K562 (cell line): ENCODE measurements around the gene PRKAR2B. TPM values are rescaled to one million over a fixed set of nuclear protein-coding genes. Genes with fewer than 3 reads are reported as not detected.

Experiments
- DNMT1 ChIP-seq: fragments of 450-650 bp; IDR thresholded peaks from 2 replicates; pipeline ENCODE4 v1.6.1; 2016; ENCODE audit warnings: antibody characterized with exemption, mild to moderate bottlenecking
- EP300 ChIP-seq: IDR thresholded peaks from 2 replicates; pipeline ENCODE4 v1.6.1; 2012; ENCODE audit warnings: low read length, improper control_type of control experiment
- ERF ChIP-seq: fragments of 450-650 bp; formaldehyde crosslinking; IDR thresholded peaks from 2 replicates; pipeline ENCODE4 v1.4.0; 2020; ENCODE audit warnings: mild to moderate bottlenecking, mixed read lengths
- FOXK1 ChIP-seq: sonication (generic); formaldehyde crosslinking; IDR thresholded peaks from 2 replicates; pipeline ENCODE4 v1.8.0; 2022; ENCODE audit warnings: missing genetic modification reagents, mild to moderate bottlenecking, borderline replicate concordance
- HLTF ChIP-seq: fragments of 450-650 bp; IDR thresholded peaks from 2 replicates; pipeline ENCODE4 v1.6.1; 2016
- ILK ChIP-seq: fragments of 450-650 bp; IDR thresholded peaks from 2 replicates; pipeline ENCODE4 v1.6.1; 2016; ENCODE audit warnings: missing genetic modification characterization, low read depth, mild to moderate bottlenecking, missing compliant biosample characterization, moderate library complexity, borderline replicate concordance
- IRF2 ChIP-seq: sonication (generic); formaldehyde crosslinking; IDR thresholded peaks from 2 replicates; pipeline ENCODE4 v1.8.1; 2022; ENCODE audit warnings: mild to moderate bottlenecking, missing genetic modification reagents
- KHSRP ChIP-seq: fragments of 450-650 bp; IDR thresholded peaks from 2 replicates; pipeline ENCODE4 v1.6.1; 2017
- KLF1 ChIP-seq: fragments of 450-650 bp; IDR thresholded peaks from 2 replicates; pipeline ENCODE4 v1.6.1; 2016; ENCODE audit warnings: missing genetic modification characterization, missing compliant biosample characterization
- MEIS2 ChIP-seq: fragments of 450-650 bp; IDR thresholded peaks from 2 replicates; pipeline ENCODE4 v1.6.1; 2014; ENCODE audit warnings: mild to moderate bottlenecking; ENCODE audit not compliant: partially characterized antibody
- NEUROD1 ChIP-seq: fragments of 150-350 bp; IDR thresholded peaks from 2 replicates; pipeline ENCODE4 v1.6.1; 2014; ENCODE audit warnings: borderline replicate concordance, low read length, low read depth; ENCODE audit not compliant: partially characterized antibody
- NR2F6 ChIP-seq: fragments of 450-650 bp; formaldehyde crosslinking; IDR thresholded peaks from 2 replicates; pipeline ENCODE4 v1.4.0; 2020; ENCODE audit warnings: mild to moderate bottlenecking
- RAD21 ChIP-seq, 2 experiments: fragments of 250-450 bp in 1 of 2; fragments of 450-650 bp in 1 of 2; sonication (Bioruptor Pico) in 1 of 2; formaldehyde crosslinking in 1 of 2; IDR thresholded peaks in 1 of 2; conservative IDR thresholded peaks in 1 of 2; 2 replicates each; pipeline versions ENCODE4 v1.4.0 to v1.8.0; 2020 to 2022; ENCODE audit warnings: mild to moderate bottlenecking in 2 of 2, moderate library complexity in 1 of 2
- RBM39 ChIP-seq: fragments of 200-400 bp; formaldehyde crosslinking; optimal IDR thresholded peaks from 2 replicates; pipeline ENCODE3; 2018; ENCODE audit warnings: low read depth, low read length
- SMARCA4 ChIP-seq: fragments of 450-650 bp; IDR thresholded peaks from 2 replicates; pipeline ENCODE4 v1.6.1; 2016
- TCF3 ChIP-seq: sonication (generic); formaldehyde crosslinking; IDR thresholded peaks from 2 replicates; pipeline ENCODE4 v1.4.0; 2020; ENCODE audit warnings: mild to moderate bottlenecking, missing genetic modification reagents
- WHSC1 ChIP-seq: IDR thresholded peaks from one replicate; pipeline ENCODE4 v1.6.1; 2012; ENCODE audit warnings: low read length, control low read depth, inconsistent platforms
- polyA plus RNA-seq, 8 experiments: library from polyadenylated mRNA; depleted of rRNA in 4 of 8; stranded (reverse) in 5 of 8; unstranded in 3 of 8; fragments of >200 nt; fragmentation: Nextera tagmentation in 2 of 8; fragmentation: Illumina TruSeq in 1 of 8; extraction: Ambion mirVana in 2 of 8; extraction: Trizol in 1 of 8; gene quantifications; 2 replicates each; pipeline versions ENCODE4 v1.2.1 to v1.2.3, GENCODE V29; 2011 to 2014; ENCODE audit warnings: inconsistent platforms in 1 of 8, missing spikeins in 1 of 8
- total RNA-seq, 7 experiments: library from RNA; depleted of rRNA in 6 of 7; stranded (reverse); fragments of >200 nt in 6 of 7; fragmentation: Illumina TruSeq in 2 of 7; extraction: Trizol in 2 of 7; gene quantifications; 2 replicates each; pipeline versions ENCODE4 v1.2.1 to v1.2.3, GENCODE V29; 2011 to 2021; ENCODE audit warnings: low replicate concordance in 1 of 7
- TF ChIP-seq, protein P1 (sequence below): sonication (generic); formaldehyde crosslinking; IDR thresholded peaks from 2 replicates; pipeline ENCODE4 v1.8.0; 2023; ENCODE audit warnings: mild to moderate bottlenecking, missing genetic modification reagents
- TF ChIP-seq, protein P2 (sequence below): sonication (generic); IDR thresholded peaks from 2 replicates; pipeline ENCODE4 v1.6.1; 2016
- TF ChIP-seq, protein P3 (sequence below): sonication (generic); formaldehyde crosslinking; IDR thresholded peaks from 2 replicates; pipeline ENCODE4 v1.9.0; 2022; ENCODE audit warnings: mild to moderate bottlenecking, missing genetic modification reagents
- TF ChIP-seq, protein P4 (sequence below): fragments of 450-650 bp; IDR thresholded peaks from 2 replicates; pipeline ENCODE4 v1.6.1; 2016
- TF ChIP-seq, protein P5 (sequence below): fragments of 450-650 bp; formaldehyde crosslinking; IDR thresholded peaks from 2 replicates; pipeline ENCODE4 v1.4.0; 2022; ENCODE audit warnings: missing genetic modification characterization

PRKAR2B gene
- total and polyA plus RNA-seq, 9 of the 15 experiments (the other 6 are each of a cell fraction or from before 2014, with no cell fraction given), result 59.0 to 173 (median 129) TPM

DNA sequence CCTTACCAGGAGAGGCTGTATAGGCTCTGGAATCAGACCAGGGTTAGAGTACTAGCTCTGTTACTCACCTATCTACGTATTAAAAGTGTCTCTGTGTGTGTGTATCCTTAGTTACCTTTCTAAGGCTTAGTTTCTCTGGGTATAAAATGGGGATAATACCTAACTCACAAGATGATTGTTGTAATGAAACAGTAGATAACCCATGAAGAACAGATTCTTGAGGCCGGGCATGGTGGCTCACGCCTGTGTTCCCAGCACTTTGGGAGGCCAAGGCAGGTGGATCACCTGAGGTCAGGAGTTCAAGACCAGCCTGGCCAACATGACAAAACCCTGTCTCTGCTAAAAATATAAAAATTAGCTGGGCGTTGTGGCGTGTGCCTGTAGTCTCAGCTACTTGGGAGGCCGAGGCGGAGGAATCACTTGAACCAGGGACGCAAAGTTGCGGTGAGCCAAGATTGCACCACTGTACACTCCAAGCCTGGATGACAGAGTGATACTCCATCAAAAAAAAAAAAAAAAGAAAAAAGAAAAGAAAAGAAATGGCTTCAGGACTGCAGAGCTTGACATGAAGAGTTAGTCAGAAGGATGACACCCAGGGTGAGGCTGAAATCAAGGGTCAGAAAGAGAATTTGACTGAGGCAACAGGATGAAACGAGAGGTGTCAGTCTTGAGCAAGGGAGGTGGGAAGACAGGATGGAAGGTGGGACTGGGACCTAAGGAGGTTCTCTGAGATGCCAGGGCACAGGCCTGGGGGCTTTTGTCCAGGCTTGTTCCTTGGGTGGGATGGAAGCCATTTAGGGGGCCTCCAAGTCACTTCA lies 33.4 kb downstream of the PRKAR2B start (continued):
- TF ChIP-seq, protein P1, sequence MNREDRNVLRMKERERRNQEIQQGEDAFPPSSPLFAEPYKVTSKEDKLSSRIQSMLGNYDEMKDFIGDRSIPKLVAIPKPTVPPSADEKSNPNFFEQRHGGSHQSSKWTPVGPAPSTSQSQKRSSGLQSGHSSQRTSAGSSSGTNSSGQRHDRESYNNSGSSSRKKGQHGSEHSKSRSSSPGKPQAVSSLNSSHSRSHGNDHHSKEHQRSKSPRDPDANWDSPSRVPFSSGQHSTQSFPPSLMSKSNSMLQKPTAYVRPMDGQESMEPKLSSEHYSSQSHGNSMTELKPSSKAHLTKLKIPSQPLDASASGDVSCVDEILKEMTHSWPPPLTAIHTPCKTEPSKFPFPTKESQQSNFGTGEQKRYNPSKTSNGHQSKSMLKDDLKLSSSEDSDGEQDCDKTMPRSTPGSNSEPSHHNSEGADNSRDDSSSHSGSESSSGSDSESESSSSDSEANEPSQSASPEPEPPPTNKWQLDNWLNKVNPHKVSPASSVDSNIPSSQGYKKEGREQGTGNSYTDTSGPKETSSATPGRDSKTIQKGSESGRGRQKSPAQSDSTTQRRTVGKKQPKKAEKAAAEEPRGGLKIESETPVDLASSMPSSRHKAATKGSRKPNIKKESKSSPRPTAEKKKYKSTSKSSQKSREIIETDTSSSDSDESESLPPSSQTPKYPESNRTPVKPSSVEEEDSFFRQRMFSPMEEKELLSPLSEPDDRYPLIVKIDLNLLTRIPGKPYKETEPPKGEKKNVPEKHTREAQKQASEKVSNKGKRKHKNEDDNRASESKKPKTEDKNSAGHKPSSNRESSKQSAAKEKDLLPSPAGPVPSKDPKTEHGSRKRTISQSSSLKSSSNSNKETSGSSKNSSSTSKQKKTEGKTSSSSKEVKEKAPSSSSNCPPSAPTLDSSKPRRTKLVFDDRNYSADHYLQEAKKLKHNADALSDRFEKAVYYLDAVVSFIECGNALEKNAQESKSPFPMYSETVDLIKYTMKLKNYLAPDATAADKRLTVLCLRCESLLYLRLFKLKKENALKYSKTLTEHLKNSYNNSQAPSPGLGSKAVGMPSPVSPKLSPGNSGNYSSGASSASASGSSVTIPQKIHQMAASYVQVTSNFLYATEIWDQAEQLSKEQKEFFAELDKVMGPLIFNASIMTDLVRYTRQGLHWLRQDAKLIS (CRISPR knock-in tag), result no peak
- TF ChIP-seq RAD21 (CRISPR knock-in tag; conservative IDR thresholded peaks at IDR 0.05 in 1 of 2, IDR thresholded peaks at IDR 0.05 in 1 of 2) (peak in 1 of 2 experiments; percentile 57; a peak in 2 of 4 replicates), KLF1 (no peak), ILK (tag) (no peak), DNMT1 (no peak), RBM39 (no peak), NR2F6 (CRISPR knock-in tag) (no peak), WHSC1 (no peak), NEUROD1 (peak; percentile 35), IRF2 (CRISPR knock-in tag) (no peak), HLTF (peak; percentile 66; the same call in 1 of the 2 replicates), TCF3 (CRISPR knock-in tag) (0 out of 2 replicates have a peak, but pooled peaks have one; percentile 9), SMARCA4 (peak; percentile 66), EP300 (peak; percentile 40; the same call in 1 of the 2 replicates), MEIS2 (peak; percentile 48), FOXK1 (CRISPR knock-in tag) (no peak), ERF (CRISPR knock-in tag) (no peak), KHSRP (no peak)
- TF ChIP-seq, protein P2, sequence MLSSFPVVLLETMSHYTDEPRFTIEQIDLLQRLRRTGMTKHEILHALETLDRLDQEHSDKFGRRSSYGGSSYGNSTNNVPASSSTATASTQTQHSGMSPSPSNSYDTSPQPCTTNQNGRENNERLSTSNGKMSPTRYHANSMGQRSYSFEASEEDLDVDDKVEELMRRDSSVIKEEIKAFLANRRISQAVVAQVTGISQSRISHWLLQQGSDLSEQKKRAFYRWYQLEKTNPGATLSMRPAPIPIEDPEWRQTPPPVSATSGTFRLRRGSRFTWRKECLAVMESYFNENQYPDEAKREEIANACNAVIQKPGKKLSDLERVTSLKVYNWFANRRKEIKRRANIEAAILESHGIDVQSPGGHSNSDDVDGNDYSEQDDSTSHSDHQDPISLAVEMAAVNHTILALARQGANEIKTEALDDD, result 0 out of 2 replicates have a peak, but pooled peaks have one; percentile 2
- TF ChIP-seq, protein P3, sequence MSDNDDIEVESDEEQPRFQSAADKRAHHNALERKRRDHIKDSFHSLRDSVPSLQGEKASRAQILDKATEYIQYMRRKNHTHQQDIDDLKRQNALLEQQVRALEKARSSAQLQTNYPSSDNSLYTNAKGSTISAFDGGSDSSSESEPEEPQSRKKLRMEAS, result 0 out of 2 replicates have a peak, but pooled peaks have one; percentile 21
- TF ChIP-seq, protein P4, sequence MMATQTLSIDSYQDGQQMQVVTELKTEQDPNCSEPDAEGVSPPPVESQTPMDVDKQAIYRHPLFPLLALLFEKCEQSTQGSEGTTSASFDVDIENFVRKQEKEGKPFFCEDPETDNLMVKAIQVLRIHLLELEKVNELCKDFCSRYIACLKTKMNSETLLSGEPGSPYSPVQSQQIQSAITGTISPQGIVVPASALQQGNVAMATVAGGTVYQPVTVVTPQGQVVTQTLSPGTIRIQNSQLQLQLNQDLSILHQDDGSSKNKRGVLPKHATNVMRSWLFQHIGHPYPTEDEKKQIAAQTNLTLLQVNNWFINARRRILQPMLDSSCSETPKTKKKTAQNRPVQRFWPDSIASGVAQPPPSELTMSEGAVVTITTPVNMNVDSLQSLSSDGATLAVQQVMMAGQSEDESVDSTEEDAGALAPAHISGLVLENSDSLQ, result peak; percentile 93
- TF ChIP-seq, protein P5, sequence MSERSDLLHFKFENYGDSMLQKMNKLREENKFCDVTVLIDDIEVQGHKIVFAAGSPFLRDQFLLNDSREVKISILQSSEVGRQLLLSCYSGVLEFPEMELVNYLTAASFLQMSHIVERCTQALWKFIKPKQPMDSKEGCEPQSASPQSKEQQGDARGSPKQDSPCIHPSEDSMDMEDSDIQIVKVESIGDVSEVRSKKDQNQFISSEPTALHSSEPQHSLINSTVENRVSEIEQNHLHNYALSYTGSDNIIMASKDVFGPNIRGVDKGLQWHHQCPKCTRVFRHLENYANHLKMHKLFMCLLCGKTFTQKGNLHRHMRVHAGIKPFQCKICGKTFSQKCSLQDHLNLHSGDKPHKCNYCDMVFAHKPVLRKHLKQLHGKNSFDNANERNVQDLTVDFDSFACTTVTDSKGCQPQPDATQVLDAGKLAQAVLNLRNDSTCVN (CRISPR knock-in tag), result no peak
